ENCODE data around the gene LCP2. TPM values are rescaled to one million over a fixed set of nuclear protein-coding genes. Genes with fewer than 3 reads are reported as not detected.
"Not testable (repeated sequence)": the region's sequence is repeated elsewhere in the genome, so short reads cannot be mapped to it uniquely, and the experiment has no call there.

The LCP2 gene
- total RNA-seq, 2 experiments from 2014 or later: 239 to 244 TPM

- ChIA-PET POLR2A (interaction anchor here (0.7 kb wide), 1 partner anchor 324 kb away, joined by 4 read pairs; no protein-coding TSS in a partner anchor), CTCF (no interaction called here)
These were observed 48.2 kb downstream of the LCP2 start for GRCh38 chr5:170249355-170249754.

DNA sequence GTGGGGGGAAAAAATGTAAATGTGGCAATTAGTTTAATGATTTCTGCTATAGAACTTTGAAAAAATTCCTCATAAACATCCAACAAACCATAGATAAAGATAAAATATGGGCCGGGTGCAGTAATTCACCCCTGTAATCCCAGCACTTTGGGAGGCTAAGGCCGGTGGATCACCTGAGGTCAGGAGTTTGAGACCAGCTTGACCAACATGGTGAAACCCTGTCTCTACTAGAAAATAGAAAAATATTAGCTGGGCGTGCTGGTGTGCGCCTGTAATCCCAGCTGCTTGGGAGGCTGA is 48.7 kb downstream of the LCP2 start:
- POLR2A ChIA-PET: interaction anchor here (0.7 kb wide), 1 partner anchor 324 kb away, joined by 4 read pairs; no protein-coding TSS in a partner anchor
- CTCF ChIA-PET: not testable (repeated sequence)

- ChIA-PET POLR2A (interaction anchor here (0.7 kb wide), 1 partner anchor 325 kb away, joined by 4 read pairs; no protein-coding TSS in a partner anchor), CTCF (no interaction called here)
These were observed 49.2 kb downstream of the LCP2 start for GRCh38 chr5:170248172-170248930.

DNA sequence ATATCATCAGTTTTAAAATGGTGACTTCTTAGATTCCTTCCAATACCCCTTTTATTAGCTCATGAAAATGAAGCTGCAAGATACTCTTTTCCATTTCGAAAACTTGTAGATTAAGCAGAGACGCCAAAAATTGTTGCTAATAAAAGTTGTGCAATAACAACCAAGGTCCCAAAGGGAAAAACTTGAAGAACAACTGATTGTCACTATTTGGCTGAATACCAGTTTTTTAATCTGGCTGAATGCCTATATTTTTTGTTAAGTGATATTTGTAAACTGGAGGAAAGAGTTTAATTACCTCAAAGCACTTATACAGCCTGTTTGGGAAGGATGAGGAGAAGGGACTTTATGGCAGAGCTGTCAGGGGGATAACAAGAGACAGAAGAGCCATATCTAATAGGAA is 50.2 kb downstream of the LCP2 start:
- ChIA-PET CTCF (interaction anchor here (0.9 to 2.1 kb wide), 2 partner anchors 20 to 91 kb away, joined by 3 to 4 read pairs; no protein-coding TSS in a partner anchor), POLR2A (interaction anchor here (0.7 kb wide), 1 partner anchor 87 kb away, joined by 5 read pairs; no protein-coding TSS in a partner anchor)

DNA sequence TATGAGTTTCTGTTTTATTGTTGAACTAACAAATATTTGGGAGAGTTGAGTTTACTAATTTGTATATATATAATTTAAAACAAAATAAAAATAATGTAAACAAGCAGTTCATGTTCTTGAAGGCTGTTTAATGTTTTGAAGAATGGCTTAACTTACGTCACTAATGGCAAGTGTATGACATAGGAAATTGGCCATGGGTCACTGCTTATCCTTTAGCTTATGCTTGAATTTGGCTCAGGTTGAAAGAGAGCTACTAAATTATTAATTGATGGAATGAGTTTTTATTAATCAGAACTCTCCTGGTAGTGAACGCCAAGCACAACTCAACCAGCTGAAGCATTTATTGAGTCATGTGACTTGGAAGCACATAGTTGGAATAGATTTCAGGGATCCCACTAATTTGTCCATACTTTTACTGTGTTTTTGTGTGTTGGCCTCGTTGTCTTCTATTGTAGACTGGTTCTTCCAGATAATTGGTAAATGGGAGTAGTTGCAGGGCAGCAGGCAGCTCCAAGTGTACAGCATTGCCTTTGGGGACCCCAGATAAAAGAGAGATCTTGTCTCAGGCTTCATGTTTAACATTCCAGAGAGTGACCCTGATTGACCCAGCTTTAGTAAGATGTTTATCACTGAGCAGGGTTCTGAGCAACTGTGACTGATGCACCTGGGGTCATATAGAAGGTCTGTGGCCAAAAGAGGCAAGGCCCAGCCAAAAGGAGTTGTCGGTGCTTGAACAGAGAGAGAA is 51.3 kb downstream of the LCP2 start:
- ChIA-PET CTCF (interaction anchor here (0.9 to 2.1 kb wide), 3 partner anchors 20 to 92 kb away, joined by 3 to 4 read pairs (median 4); no protein-coding TSS in a partner anchor), POLR2A (interaction anchor here (0.7 kb wide), 1 partner anchor 88 kb away, joined by 5 read pairs; no protein-coding TSS in a partner anchor)

DNA sequence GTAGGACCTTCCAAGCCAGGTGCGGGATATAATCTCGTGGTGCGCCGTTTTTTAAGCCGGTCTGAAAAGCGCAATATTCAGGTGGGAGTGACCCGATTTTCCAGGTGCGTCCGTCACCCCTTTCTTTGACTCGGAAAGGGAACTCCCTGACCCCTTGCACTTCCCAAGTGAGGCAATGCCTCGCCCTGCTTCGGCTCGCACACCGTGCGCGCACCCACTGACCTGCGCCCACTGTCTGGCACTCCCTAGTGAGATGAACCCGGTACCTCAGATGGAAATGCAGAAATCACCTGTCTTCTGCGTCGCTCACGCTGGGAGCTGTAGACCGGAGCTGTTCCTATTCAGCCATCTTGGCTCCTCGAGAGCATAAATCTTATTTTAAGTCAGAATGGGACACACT is 52.1 kb downstream of the LCP2 start:
- CTCF ChIA-PET: interaction anchor here (1.1 to 2.1 kb wide), 2 partner anchors 86 to 93 kb away, joined by 3 to 4 read pairs; no protein-coding TSS in a partner anchor
- POLR2A ChIA-PET: not testable (repeated sequence)

DNA sequence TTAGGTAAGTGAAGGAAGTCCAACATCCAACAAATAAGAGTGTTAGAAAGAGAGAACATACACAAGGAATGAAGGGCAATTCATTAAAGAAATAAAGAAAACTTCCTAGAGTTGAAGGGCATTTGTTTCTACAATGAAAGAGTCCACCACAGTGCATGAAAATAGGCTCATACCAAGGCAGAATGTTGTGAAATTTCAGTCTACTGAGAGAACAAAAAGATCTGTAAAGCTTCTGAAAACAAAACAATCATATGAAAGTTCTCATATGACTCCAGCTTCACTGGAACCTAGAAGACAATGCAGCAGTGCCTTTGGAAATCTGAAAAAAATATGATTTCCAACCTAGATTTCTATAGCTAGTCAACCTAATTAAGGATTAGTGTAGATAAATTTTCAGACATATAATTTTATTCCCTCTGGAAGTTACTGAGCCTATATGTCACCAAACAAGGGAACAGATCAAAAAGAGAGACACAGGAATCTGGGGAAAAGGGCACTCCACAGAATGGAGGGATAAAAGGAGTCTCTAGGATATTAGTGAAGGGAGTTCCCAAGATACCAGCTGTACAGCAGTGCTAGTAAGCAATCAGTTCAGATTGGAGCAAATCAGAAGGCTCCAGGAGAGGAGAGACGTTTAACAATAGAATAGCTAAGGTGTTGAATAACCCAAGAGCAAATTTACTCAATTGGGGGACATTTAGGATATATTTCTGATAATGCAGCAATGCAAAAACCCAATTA is 59.0 kb downstream of the LCP2 start:
- ChIA-PET POLR2A (interaction anchor here (0.7 kb wide), 1 partner anchor 34 kb away, joined by 3 read pairs; no protein-coding TSS in a partner anchor), CTCF (interaction anchor here (0.6 to 1.3 kb wide), 5 partner anchors 12 to 135 kb away, joined by 3 to 4 read pairs (median 3); no protein-coding TSS in a partner anchor)

GRCh38 chr5:170235876-170236864 is 61.4 kb downstream of the LCP2 start:
- ChIA-PET POLR2A (no interaction called here), CTCF (interaction anchor here (1.2 to 1.5 kb wide), 2 partner anchors 10 to 185 kb away, joined by 3 to 6 read pairs; no protein-coding TSS in a partner anchor)

DNA sequence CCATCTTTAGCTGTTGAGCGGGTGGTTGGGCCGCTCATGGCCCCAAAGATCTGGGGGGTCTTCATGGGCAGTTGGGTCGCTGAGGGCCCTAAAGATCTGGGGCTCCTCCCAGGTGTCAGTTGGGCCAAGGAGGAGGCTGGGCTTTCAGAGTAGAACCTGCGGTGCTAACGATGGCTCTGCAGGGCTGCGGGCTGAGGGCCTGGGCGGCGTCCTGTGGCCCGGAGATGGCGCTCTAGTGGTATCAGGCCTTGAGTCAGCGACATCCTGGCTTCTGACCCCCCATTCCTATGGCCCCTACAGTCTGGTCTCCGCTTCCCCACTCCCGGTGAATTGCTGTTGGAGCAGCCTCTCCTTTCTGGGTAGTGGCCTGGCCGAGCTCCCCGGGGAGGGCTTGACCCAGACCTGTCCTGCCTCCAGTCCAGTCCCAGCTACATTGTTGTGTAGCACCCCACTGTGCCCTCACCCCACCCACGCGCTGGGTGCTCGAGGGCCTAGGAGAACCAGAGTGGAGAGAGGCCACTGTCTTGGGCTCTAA is 64.2 kb downstream of the LCP2 start:
- POLR2A ChIA-PET: no interaction called here
- CTCF ChIA-PET: interaction anchor here (0.7 to 1.1 kb wide), 2 partner anchors 105 to 106 kb away, joined by 3 read pairs; no protein-coding TSS in a partner anchor

DNA sequence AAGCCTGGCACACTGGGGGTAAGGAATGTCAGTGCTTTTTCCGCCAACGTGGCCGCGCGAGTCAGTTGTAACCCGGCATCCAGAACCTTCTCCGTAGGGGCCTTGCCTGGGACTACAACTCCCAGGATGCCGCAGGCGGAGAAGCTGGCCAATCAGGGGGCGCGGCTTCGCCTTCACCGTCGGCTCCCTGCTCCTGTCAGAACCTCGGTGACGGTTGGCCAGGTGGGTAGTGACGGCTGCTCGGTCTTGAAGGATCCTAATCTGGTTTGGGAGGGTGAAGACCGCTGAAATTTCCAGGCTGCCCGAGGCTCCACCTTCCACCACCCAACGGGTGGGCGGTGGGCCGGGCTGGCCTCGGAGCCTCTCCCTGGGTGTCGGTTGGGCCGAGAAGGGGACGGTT is 64.8 kb downstream of the LCP2 start, which contains the start of gene C5orf58:
C5orf58 (plus strand) TSS at position 200 of the 400 bp plus-strand sequence. CDS start 1,992 bp downstream, outside the sequence.
- ChIA-PET CTCF (interaction anchor here (0.8 to 1.1 kb wide), 2 partner anchors 107 to 162 kb away, joined by 3 read pairs; no protein-coding TSS in a partner anchor), POLR2A (no interaction called here)

- CTCF ChIA-PET: interaction anchor here (4.3 to 6.6 kb wide), 2 partner anchors 111 to 194 kb away, joined by 49 to 51 read pairs; no protein-coding TSS in a partner anchor
- POLR2A ChIA-PET: no interaction called here
These were observed 68.7 kb downstream of the LCP2 start for GRCh38 chr5:170228762-170229435.

- ChIA-PET POLR2A (no interaction called here), CTCF (interaction anchor here (0.6 to 6.6 kb wide), 15 partner anchors 10 to 1154 kb away, joined by 3 to 51 read pairs (median 4); no protein-coding TSS in a partner anchor)
These were observed 70.9 kb downstream of the LCP2 start for GRCh38 chr5:170226661-170227060.

- ChIA-PET CTCF (interaction anchor here (0.7 to 6.6 kb wide), 24 partner anchors 9 to 1503 kb away, joined by 3 to 51 read pairs (median 4); no protein-coding TSS in a partner anchor), POLR2A (no interaction called here)
These were observed 71.4 kb downstream of the LCP2 start for GRCh38 chr5:170226129-170226615.

DNA sequence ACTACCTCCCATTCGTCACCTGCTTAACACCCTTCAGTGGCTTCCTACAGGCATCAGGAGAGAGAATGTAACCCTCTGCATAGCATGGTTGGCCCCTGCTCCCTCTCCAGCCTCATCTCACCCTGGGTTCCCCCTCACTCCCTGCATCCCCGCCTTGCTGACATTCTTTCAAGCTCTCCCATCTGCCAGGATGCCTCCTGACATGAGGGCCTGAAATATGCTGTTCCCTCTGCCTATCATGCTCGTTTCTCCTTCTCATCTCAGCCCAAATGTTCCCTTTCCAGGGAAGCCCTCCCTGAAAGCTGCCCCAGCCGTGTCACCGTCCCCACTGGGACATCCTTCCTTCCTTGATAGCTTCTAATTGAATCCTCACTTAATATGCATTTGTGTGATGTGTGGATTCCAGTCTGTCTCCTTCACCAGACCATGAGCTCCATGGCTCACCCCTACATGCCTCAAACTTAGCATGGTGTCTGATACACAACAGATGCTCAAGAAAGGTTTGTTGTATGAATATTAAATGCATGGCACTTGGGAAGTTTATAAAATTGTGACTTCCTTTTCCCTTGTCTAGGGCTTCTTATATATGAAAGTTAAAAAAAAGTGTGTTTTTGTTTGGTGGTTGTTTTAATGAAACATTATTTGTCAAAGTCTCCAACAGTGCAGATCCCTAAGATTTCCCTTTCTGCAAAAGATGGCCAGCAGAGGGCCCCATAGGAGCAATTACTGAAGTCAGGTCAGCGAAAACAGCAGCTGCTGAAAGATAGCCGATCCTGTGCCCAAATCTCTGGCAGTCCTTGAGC is 72.0 kb downstream of the LCP2 start:
- ChIA-PET POLR2A (no interaction called here), CTCF (interaction anchor here (0.7 to 6.6 kb wide), 24 partner anchors 8 to 1503 kb away, joined by 3 to 51 read pairs (median 4); no protein-coding TSS in a partner anchor)

DNA sequence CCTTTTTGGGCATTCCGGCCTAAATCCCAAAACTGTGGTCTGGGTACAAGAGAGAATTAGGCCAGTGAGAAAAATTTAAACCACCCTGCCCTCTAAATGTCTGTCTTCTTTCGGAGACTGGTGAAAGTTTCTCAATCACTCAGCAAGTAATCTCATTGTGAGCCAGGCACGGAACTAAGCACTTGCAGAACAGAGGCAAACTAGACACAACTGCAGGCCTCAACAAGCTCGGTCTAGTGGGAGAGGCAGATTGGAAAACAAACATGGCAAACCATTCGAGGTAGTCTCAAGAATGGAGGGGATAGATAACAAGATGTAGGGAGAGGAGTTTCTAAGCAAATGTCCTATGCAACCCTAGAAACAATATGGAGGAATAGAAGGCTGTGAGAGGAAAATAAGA is 73.7 kb downstream of the LCP2 start:
- CTCF ChIA-PET: interaction anchor here (1.2 to 2.0 kb wide), 3 partner anchors 110 to 211 kb away, joined by 3 to 9 read pairs (median 3); no protein-coding TSS in a partner anchor
- POLR2A ChIA-PET: no interaction called here

- POLR2A ChIA-PET: no interaction called here
These were observed 74.2 kb downstream of the LCP2 start for GRCh38 chr5:170223360-170223759.

More at GRCh38 chr5:170223360-170223759, 74.2 kb downstream of the LCP2 start:
- CTCF ChIA-PET: interaction anchor here (1.2 to 2.0 kb wide), 3 partner anchors 111 to 212 kb away, joined by 3 to 9 read pairs (median 3); no protein-coding TSS in a partner anchor
